Ascending aorta (tissue), 2 donors: Measurements from ENCODE around the gene TEC. TPM values are rescaled to one million over a fixed set of nuclear protein-coding genes. Genes with fewer than 3 reads are reported as not detected.

Source experiments
- DNase-seq, 2 donors: peaks; one replicate each; pipeline ENCODE4 v3.0.0-alpha.2; 2019; ENCODE audit warnings: low spot score in 2 of 2
- H3K27ac ChIP-seq, 2 donors: fragments of 200-600 bp; sonication (generic); one replicate each; pipeline ENCODE4 v1.5.1; 2016 to 2017; ENCODE audit warnings: mild to moderate bottlenecking in 1 of 2
- H3K27me3 ChIP-seq: fragments of 200-600 bp; sonication (generic); one replicate; pipeline ENCODE4 v1.5.1; 2017
- H3K36me3 ChIP-seq, 2 donors: fragments of 200-600 bp; sonication (generic); one replicate each; pipeline ENCODE4 v1.5.1; 2016
- H3K4me1 ChIP-seq, 2 donors: fragments of 200-600 bp; sonication (generic); one replicate each; pipeline ENCODE4 v1.5.1; 2016 to 2017; ENCODE audit warnings: mild to moderate bottlenecking in 1 of 2
- H3K4me3 ChIP-seq, 2 donors: fragments of 200-600 bp; sonication (generic); one replicate each; pipeline ENCODE4 v1.5.1; 2016 to 2017; ENCODE audit warnings: mild to moderate bottlenecking in 1 of 2
- H3K9me3 ChIP-seq, 2 donors: fragments of 200-600 bp; sonication (generic); one replicate each; pipeline ENCODE4 v1.5.1; 2016
- intact Hi-C: fragments of 100-400 bp; cut with DNase I; formaldehyde crosslinking; loops from one replicate; pipeline ENCODE4 v1.15.1; 2023
- total RNA-seq: library from RNA; depleted of rRNA; stranded (reverse); fragments of >200 nt; gene quantifications from one replicate; pipeline ENCODE4 v1.1.0, GENCODE V29; 2016
- TF ChIP-seq, protein P1 (sequence below), 3 experiments: fragments of 200-600 bp in 2 of 3; fragments of 450-650 bp in 1 of 3; sonication (generic) in 2 of 3; IDR thresholded peaks; one replicate each; pipeline ENCODE4 v1.5.1; 2016 to 2019; ENCODE audit warnings: antibody characterized with exemption in 3 of 3, mild to moderate bottlenecking in 1 of 3, moderate library complexity in 1 of 3

The TEC gene
- total RNA-seq, 1 donor from 2014 or later = 4.5 TPM

- TF ChIP-seq, protein P1, sequence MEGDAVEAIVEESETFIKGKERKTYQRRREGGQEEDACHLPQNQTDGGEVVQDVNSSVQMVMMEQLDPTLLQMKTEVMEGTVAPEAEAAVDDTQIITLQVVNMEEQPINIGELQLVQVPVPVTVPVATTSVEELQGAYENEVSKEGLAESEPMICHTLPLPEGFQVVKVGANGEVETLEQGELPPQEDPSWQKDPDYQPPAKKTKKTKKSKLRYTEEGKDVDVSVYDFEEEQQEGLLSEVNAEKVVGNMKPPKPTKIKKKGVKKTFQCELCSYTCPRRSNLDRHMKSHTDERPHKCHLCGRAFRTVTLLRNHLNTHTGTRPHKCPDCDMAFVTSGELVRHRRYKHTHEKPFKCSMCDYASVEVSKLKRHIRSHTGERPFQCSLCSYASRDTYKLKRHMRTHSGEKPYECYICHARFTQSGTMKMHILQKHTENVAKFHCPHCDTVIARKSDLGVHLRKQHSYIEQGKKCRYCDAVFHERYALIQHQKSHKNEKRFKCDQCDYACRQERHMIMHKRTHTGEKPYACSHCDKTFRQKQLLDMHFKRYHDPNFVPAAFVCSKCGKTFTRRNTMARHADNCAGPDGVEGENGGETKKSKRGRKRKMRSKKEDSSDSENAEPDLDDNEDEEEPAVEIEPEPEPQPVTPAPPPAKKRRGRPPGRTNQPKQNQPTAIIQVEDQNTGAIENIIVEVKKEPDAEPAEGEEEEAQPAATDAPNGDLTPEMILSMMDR (IDR thresholded peaks at IDR 0.05) = no peak
- no peak for DNase-seq
- Histone ChIP-seq H3K4me1 (no peaks in the 10 kb centered on the region), H3K4me3 (no peak overlapping the region), H3K9me3 (no peaks in the 10 kb centered on the region), H3K27me3 (no peaks in the 10 kb centered on the region), H3K36me3 (no peaks in the 10 kb centered on the region), H3K27ac (no peak overlapping the region)
- intact Hi-C loops = no loop called here
Measured at GRCh38 chr4:48193921-48194468, 75.6 kb downstream of the TEC start.

DNA sequence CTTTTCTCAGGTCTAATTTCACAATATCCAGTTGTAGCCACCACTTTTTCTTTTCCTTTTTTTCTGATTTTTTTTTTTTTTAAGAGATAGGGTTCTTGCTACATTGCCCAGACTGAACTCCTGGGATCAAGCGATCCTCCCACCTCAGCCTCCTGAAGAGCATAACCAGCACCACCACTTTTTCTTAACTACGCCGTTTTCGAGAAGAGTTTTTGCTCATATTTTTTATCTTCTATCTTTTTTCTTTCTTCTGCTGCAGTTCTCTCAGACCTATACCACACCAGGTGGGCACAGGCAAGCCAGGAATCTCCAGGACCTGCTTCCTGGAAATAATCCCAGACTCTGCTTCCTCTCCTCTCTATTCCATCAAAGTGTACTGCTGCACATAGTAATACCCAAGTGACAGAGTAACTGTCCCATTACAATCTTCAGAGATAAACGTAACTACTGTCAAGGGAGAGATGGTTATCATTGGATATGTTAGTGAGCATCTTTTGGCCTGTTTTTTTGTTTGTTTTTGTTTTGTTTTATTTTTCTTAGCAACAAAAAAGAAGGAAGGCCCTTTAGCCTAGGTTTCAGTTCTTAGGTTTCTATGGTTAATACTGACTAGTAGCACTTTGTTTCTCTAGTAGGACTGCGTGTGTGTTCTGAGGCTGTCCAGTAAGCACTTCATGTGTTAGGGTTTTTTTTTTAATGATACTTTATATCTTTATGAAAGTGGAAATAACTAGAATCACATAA, 76.4 kb downstream of the TEC start:
- intact Hi-C loops = no loop called here
- H3K27me3 ChIP-seq = no peaks in the 10 kb centered on the region
- TF ChIP-seq, protein P1 (IDR thresholded peaks at IDR 0.05) = no peak
- H3K4me1 ChIP-seq = no peaks in the 10 kb centered on the region
- H3K36me3 ChIP-seq = no peaks in the 10 kb centered on the region
- no peak for DNase-seq
- no peak overlapping the region for H3K27ac ChIP-seq
- no peak overlapping the region for H3K4me3 ChIP-seq
- H3K9me3 ChIP-seq = no peaks in the 10 kb centered on the region

GRCh38 chr4:48191758-48192157, 77.9 kb downstream of the TEC start:
- H3K27ac ChIP-seq = no peak overlapping the region
- no peak for DNase-seq
- intact Hi-C loops = no loop called here
- no peaks in the 10 kb centered on the region for H3K36me3 ChIP-seq
- H3K27me3 ChIP-seq = no peaks in the 10 kb centered on the region
- H3K4me1 ChIP-seq = no peaks in the 10 kb centered on the region
- H3K4me3 ChIP-seq = no peak overlapping the region
- TF ChIP-seq, protein P1 (IDR thresholded peaks at IDR 0.05) = no peak
- H3K9me3 ChIP-seq = no peaks in the 10 kb centered on the region

DNA sequence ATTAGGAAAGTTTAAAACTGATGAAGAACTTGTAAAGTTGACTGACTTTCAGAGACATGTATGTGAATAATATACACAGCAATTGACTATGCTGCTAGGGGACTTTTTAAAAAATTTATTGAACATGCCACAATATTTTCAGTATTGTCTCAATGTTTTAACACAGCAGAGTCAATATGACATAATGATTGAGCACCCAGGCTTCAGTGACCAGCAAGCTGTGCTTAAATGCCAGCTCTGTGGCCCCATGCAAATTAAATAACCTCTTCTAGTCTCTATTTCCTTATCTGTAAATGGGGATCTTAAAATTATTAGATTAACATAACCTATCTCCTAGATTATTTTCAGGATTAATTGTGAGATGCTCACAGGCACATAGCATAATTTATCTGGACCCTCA, 78.8 kb downstream of the TEC start:
- H3K4me3 ChIP-seq = no peak overlapping the region
- intact Hi-C loops = no loop called here
- no peak overlapping the region for H3K27ac ChIP-seq

DNA sequence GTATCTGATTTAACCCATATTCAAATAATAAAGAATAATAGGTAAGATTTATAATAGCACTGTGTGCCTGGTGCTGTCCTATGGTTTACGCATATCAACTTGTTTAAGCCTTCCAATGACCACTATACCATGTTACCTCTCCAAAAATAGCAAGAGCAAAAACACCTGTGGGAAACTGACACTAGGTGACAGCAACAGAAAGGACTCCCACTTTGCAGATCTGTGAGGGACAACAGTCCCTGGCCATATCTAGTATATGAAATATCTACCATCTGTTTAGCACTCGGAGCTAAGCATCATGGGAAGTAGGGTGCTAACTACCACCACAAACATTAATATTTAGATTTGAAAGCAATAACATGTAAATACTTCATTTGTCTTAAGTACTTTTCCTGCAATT, 79.9 kb downstream of the TEC start:
- intact Hi-C loops = no loop called here
- Histone ChIP-seq H3K9me3 (no peaks in the 10 kb centered on the region), H3K4me1 (no peaks in the 10 kb centered on the region), H3K4me3 (no peak overlapping the region), H3K36me3 (no peaks in the 10 kb centered on the region), H3K27me3 (no peaks in the 10 kb centered on the region), H3K27ac (no peak overlapping the region)
- TF ChIP-seq, protein P1 (IDR thresholded peaks at IDR 0.05) = no peak
- DNase-seq = no peak

More for the DNA sequence above, 78.8 kb downstream of the TEC start:
- no peaks in the 10 kb centered on the region for H3K36me3 ChIP-seq
- H3K4me1 ChIP-seq = no peaks in the 10 kb centered on the region
- no peaks in the 10 kb centered on the region for H3K27me3 ChIP-seq
- DNase-seq = no peak
- TF ChIP-seq, protein P1 (IDR thresholded peaks at IDR 0.05) = no peak
- no peaks in the 10 kb centered on the region for H3K9me3 ChIP-seq
